GM21576 (cell line): ENCODE data around the gene EIF1B.
"Not testable (repeated sequence)": the region's sequence is repeated elsewhere in the genome, so short reads cannot be mapped to it uniquely, and the experiment has no call there.

Source experiments
- ATAC-seq: cut with Tn5 transposase; IDR thresholded peaks from one replicate; pipeline ENCODE4 v1.9.1; 2021; ENCODE audit warnings: mild to moderate bottlenecking, moderate library complexity; ENCODE audit not compliant: unreplicated experiment

Gene EIF1B

DNA sequence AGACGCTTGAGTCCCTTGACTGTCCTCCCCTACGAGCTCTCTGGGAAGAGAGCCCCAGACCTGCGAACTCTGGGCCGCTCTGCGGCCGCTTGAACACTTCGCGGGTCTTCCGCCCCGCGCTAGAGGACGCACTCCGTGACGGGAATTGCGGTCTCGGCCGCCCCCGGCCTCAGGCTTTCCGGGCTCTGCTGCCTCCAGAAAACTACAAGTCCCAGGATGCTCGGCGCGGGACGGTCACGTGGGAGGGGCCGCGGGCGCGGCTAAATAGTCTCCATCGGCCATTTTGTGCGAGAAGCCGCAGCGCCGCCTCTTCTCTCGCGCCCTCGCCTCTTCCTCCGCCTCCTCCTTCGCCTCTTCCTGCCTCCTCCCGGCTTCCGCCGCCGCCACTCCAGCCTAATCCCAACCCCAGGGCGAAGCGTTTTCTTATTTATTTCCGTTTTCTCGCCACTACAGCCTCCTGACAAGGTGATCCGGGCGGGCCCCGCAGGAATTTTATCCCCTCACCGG lies at the start of gene EIF1B:
EIF1B (plus strand) TSS at position 290 of the 507 bp plus-strand sequence. CDS start 235 bp downstream, outside the sequence.
- peak; percentile 87 for ATAC-seq

GRCh38 chr3:40262331-40262730 lies 47.2 kb upstream of the EIF1B start:
- ATAC-seq: no peak

DNA sequence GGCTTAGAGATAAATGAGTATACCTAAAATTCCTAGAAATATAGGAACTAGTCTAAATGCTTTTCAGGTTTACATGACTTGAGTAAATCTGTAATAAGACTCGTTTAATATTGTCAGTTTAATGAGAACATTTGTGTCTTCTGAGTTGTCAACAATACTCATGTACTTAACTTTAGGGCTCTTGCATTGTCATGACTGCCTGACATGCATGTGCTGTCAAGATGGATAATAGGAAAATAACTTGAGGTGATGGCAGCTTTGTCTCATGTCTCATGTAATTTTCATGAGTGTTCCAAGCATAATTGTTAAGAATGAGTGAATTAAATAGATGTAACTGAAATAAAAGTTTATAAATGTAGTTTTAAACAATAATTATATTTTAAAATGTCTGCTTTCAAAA lies 45.1 kb upstream of the EIF1B start:
- no peak for ATAC-seq

DNA sequence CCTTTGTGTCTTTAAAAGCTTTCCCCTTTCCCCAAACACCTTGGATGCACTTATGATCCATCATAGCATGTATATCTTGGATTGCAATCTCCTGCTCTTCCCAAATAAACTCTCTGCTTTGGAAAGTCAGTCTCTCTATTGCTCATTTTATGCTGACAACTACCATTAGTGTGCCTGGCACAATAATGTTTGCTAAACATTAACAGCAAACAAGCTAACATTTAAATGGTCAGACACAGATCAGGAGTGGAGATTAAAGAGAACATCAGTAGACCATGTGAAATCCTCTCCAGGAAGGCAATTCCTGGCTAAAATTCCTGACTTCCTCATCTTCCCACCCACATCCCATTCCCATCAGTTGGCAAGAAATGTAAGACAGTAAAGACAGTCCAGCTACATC lies 44.3 kb upstream of the EIF1B start:
- no peak for ATAC-seq

- no peak for ATAC-seq
Observed at GRCh38 chr3:40267937-40268724, 41.4 kb upstream of the EIF1B start.

GRCh38 chr3:40268802-40269524 lies 40.5 kb upstream of the EIF1B start:
- no peak for ATAC-seq

DNA sequence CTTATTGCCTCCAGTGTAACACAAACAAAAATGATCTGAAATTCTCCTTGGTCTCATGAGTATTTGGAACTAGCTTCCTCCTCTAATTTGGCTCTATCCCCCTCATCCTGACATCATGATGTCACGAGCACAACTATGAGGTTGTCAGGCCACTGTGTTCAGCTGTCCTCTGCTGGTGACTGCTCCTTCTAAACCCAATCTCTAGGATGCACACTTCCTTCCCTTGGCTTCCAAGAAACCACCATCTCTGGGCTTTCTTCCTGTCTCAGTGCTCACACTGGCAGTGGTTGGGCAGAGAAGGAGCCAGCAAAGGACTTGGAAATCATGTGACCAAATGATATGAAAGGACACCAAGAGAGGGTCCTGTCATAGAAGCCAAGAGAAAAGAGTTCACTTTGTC lies 30.7 kb upstream of the EIF1B start:
- ATAC-seq: no peak

GRCh38 chr3:40281995-40282394 lies 27.5 kb upstream of the EIF1B start:
- ATAC-seq: no peak

DNA sequence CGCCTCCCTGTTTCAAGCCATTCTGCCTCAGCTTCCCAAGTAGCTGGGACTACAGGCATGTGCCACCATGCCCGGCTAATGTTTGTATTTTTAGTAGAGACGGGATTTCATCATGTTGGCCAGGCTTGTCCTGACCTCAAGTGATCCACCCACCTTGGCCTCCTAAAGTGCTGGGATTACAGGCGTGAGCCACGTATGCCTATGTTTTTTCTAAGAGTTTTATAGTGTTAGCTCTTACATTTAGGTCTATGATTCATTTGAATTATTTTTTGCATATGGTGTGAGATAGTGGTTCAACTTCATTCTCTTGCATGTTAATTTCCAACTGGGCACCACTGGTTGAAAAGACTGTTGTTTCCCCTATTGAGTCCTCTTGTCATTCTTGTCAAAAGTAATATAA lies 26.4 kb upstream of the EIF1B start:
- ATAC-seq: not testable (repeated sequence)

DNA sequence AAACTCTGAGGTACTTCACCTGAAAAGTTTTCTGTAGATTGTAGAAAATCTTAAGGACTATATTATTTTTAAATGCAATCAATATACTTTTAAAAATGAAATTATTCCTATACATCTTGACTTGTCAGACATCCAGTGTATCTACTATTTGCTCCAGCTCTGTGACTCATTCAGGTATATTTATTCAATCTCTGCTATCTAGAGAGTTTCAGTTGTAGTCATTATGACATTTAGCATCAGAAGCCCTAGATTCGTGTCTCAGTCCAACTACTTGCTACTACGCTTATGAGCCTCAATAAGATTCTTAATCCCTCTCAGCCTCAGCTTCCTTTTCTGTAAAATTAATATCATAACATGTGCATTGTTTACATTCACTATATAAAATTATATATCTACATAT lies 22.3 kb upstream of the EIF1B start:
- ATAC-seq: no peak

- no peak for ATAC-seq
Observed at GRCh38 chr3:40290396-40290795, 19.1 kb upstream of the EIF1B start.

DNA sequence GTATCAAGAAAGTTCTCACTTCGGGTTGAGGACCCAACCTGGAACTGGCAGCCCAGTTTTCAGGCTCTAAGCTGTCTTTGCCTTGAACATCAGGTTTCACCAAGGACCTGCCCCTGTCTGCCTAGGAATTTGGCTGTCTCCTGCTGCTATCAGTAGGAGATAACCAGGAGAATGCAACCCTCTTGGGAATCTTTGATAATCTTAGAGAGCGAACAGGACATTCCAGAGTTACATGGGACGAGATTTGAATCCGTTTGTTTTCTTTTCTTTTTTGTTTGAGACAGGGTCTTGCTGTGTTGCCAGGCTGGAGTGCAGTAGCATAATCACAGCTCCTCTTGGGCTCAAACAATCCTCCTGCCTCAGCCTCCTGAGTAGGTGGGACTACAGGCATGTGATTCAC lies 18.0 kb upstream of the EIF1B start:
- no peak for ATAC-seq

DNA sequence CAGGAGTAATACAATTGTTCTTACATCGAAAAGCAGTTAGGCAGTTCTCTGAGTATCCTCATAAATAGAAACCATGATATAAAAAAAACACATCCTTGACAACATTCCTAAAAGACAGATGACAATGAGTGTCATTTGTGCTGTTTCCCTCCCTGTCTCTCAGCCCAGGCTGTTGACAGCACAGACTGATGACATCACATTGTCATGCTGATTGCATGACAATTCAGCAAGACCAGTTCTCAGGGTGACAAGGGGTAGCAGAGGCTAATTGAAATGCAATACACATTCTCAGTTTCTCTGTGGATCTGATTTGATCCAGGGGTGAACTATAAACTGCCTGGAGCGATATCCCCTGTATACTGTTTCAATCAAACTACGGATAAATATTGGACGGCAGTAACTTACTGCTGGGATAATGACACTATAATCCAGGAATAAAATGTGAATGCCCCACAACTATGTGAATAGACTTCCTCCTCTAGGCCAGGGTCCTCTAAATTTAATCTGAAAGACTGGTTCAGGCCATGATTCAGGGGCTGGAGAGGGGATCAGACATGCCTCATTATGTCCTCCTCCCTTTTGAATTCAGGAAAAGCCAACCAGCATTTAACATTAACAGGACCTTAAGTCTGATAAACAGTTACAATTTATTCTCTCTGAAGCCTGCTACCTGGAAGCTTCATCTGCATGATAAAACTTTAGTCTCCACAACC lies 16.7 kb upstream of the EIF1B start:
- ATAC-seq: no peak

DNA sequence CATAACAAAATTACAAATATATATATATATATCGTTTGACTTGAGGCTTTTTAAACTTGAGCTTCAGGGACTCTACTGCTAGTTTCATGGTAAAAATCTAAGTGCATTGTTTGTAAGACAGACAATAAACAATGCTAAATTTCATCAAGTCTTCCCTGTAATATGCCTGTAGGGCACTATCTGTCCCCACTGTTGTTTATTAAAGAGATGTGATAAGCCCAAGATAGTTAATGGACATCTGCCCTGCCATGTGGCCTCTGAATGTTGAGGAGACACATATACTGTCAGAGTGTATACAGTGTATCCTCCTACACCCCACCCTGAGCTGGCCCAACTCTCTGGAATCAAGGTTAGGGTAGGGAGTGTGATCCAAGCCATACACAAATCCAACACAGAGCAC lies 15.1 kb upstream of the EIF1B start:
- ATAC-seq: no peak

DNA sequence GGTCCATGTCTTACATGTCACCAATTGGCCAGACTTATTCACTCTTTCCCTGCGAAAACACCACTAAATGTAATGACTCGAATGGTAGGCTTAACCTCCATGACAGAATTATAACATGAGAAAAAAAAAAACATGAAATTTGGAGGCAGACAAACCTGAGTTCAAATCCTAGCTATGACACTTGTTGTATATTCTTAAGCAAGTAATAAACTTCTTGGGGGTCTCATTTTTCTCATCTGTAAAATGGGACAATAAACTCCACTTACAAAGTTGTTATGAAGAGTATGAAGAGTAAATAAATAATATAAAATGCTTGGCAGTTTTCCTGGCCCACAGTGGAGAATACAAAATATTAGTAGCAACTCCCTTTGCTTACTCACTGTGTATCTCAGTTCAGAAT lies 11.4 kb upstream of the EIF1B start:
- ATAC-seq: no peak

GRCh38 chr3:40299130-40299720 lies 10.3 kb upstream of the EIF1B start:
- no peak for ATAC-seq

GRCh38 chr3:40299721-40300335 lies 9.7 kb upstream of the EIF1B start:
- ATAC-seq: no peak

GRCh38 chr3:40302784-40303183 lies 6.7 kb upstream of the EIF1B start:
- no peak for ATAC-seq

- no peak for ATAC-seq
Observed at GRCh38 chr3:40304352-40304751, 5.2 kb upstream of the EIF1B start.

DNA sequence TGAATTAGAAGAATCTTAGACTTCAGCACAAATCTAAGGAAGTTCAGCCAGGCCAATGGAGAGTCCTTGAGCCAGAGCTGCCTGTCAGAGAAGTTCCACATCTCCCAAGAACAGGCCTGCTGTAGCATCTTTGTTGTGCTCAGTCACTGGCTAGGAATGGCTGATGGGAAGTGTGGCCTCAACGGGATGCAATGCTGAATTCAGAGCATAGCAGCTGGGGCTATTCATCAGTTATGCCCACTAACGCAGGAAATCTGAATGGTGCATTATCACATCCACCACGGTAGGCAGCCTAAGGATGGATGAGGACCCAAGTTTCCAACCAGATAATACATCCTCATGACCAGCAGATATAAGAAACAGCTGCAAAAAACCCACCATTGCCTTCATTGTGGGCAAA lies 3.2 kb upstream of the EIF1B start:
- ATAC-seq: no peak

DNA sequence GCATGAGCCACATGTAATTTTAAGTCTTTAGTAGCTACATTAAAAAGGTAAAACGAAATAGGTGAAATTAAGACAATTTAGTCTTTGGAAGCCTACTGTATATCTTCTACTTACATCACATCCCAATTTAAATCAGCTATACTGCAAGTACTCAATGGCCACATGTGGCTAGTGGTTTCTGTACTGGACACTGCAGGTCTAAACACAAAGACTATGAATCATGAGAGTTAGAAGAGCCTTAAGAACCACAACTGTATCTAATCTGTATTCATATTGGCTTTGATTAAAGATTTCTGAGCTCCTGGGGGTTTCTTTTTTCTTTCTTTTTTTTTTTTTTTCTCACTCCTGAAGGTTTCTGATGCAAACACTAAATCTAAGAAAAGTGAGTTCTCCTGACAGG lies 2.3 kb upstream of the EIF1B start:
- ATAC-seq: no peak
